Ovary (tissue), 3 donors: Measurements from ENCODE around the gene HIPK2.

Source experiments
- CTCF ChIP-seq, 3 donors: fragments of 450-650 bp in 2 of 3; fragments of 200-600 bp in 1 of 3; IDR thresholded peaks; one replicate each; pipeline versions ENCODE4 v1.5.1 to v1.8.0; 2016 to 2022; ENCODE audit warnings: antibody characterized with exemption in 3 of 3, mild to moderate bottlenecking in 1 of 3
- POLR2A ChIP-seq: fragments of 450-650 bp; IDR thresholded peaks from one replicate; pipeline ENCODE4 v1.6.1; 2017; ENCODE audit warnings: antibody characterized with exemption, mild to moderate bottlenecking, moderate library complexity
- donor health status: DM: no; HTN: no; CAD: no.

DNA sequence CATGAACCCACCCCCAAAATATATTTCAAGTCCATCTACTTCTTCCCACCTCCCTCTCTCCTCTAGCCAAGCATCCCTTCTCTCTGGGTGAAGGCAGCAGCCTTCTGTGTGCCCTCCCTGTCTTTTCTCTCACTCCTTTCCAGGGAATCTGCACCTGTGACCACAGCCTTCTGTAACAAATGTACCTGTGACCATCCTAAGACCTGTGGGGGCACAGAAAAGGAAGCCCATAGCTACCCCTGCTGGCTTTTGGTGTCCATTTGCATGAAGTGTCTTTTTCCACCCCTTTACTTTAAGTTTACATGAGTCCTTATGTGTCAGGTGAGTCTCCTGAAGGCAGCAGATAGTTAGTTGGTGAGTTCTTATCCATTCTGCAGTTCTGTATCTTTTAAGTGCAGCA, 49.2 kb upstream of the HIPK2 start:
- TF ChIP-seq CTCF (IDR thresholded peaks at IDR 0.05) = no peak
- TF ChIP-seq POLR2A = no peak
